WERI-Rb-1 (cell line): ENCODE data around the gene PDE6H.

ENCODE experiments used
- DNase-seq: peaks from one replicate; pipeline ENCODE4 v3.0.0-alpha.2; 2020
- H3K27ac ChIP-seq: fragments of 250-450 bp; sonication (Bioruptor Pico); 2 replicates; pipeline ENCODE4 v1.5.1; 2020; ENCODE audit warnings: mild to moderate bottlenecking, moderate library complexity
- H3K27me3 ChIP-seq: fragments of 250-450 bp; sonication (Bioruptor Pico); 2 replicates; pipeline ENCODE4 v1.5.1; 2021; ENCODE audit warnings: mild to moderate bottlenecking, low read depth, moderate library complexity; ENCODE audit not compliant: insufficient read depth, severe bottlenecking
- H3K36me3 ChIP-seq: fragments of 250-450 bp; sonication (Bioruptor Pico); 2 replicates; pipeline ENCODE4 v1.5.1; 2020; ENCODE audit warnings: mild to moderate bottlenecking, moderate library complexity
- H3K4me3 ChIP-seq: 2 replicates; pipeline ENCODE4 v1.5.1; 2011; ENCODE audit warnings: low read depth, mild to moderate bottlenecking, control low read depth, low read length
- H3K9me3 ChIP-seq: fragments of 250-450 bp; sonication (Bioruptor Pico); 2 replicates; pipeline ENCODE4 v1.5.1; 2021; ENCODE audit warnings: mild to moderate bottlenecking, moderate library complexity; ENCODE audit not compliant: severe bottlenecking
- CTCF ChIP-seq: IDR thresholded peaks from 2 replicates; pipeline ENCODE4 v1.5.1; 2011; ENCODE audit warnings: low read depth, mild to moderate bottlenecking, control low read depth, inconsistent platforms, low read length

PDE6H gene

GRCh38 chr12:14984766-14985285, 12.0 kb downstream of the PDE6H start:
- Histone ChIP-seq H3K9me3 (no peaks in the 10 kb centered on the region), H3K4me3 (no peak overlapping the region), H3K36me3 (peaks cover 7% of the 10 kb centered on the region; the same call in 1 of the 2 replicates), H3K27me3 (no peaks in the 10 kb centered on the region), H3K27ac (no peak overlapping the region)
- DNase-seq: no peak
- TF ChIP-seq CTCF: no peak

GRCh38 chr12:14986449-14986848, 13.6 kb downstream of the PDE6H start:
- Histone ChIP-seq H3K36me3 (0 out of 2 replicates have a peak, but pooled peaks cover 3% of the 10 kb centered on the region), H3K27ac (no peak overlapping the region), H3K4me3 (no peak overlapping the region), H3K27me3 (no peaks in the 10 kb centered on the region), H3K9me3 (peaks cover 2% of the 10 kb centered on the region)
- DNase-seq: no peak
- peak; percentile 34; the same call in 1 of the 2 replicates for TF ChIP-seq CTCF

- H3K9me3 ChIP-seq: peaks cover 2% of the 10 kb centered on the region
- TF ChIP-seq CTCF: no peak
- H3K27ac ChIP-seq: no peak overlapping the region
- H3K4me3 ChIP-seq: no peak overlapping the region
- H3K27me3 ChIP-seq: no peaks in the 10 kb centered on the region
- DNase-seq: no peak
- no peaks in the 10 kb centered on the region for H3K36me3 ChIP-seq
Observed at GRCh38 chr12:14988035-14988434, 15.2 kb downstream of the PDE6H start.

GRCh38 chr12:14989790-14990189, 16.9 kb downstream of the PDE6H start:
- no peak for DNase-seq
- no peak for TF ChIP-seq CTCF
- H3K4me3 ChIP-seq: no peak overlapping the region

GRCh38 chr12:14991069-14991468, 18.2 kb downstream of the PDE6H start:
- no peaks in the 10 kb centered on the region for H3K36me3 ChIP-seq
- no peaks in the 10 kb centered on the region for H3K27me3 ChIP-seq
- H3K9me3 ChIP-seq: peaks cover 2% of the 10 kb centered on the region
- DNase-seq: no peak
- TF ChIP-seq CTCF: no peak
- H3K27ac ChIP-seq: no peak overlapping the region
- no peak overlapping the region for H3K4me3 ChIP-seq

More at GRCh38 chr12:14989790-14990189, 16.9 kb downstream of the PDE6H start:
- Histone ChIP-seq H3K27ac (no peak overlapping the region), H3K9me3 (peaks cover 2% of the 10 kb centered on the region), H3K36me3 (no peaks in the 10 kb centered on the region), H3K27me3 (no peaks in the 10 kb centered on the region)

- H3K27ac ChIP-seq: no peak overlapping the region
- peaks cover 2% of the 10 kb centered on the region for H3K9me3 ChIP-seq
- DNase-seq: no peak
- no peaks in the 10 kb centered on the region for H3K27me3 ChIP-seq
- H3K36me3 ChIP-seq: no peaks in the 10 kb centered on the region
- no peak for TF ChIP-seq CTCF
- no peak overlapping the region for H3K4me3 ChIP-seq
Observed at GRCh38 chr12:14992673-14993072, 19.8 kb downstream of the PDE6H start.
